NCI-H69 (cell line): Measurements from ENCODE around the gene CMSS1.
"Not testable (repeated sequence)": the region's sequence is repeated elsewhere in the genome, so short reads cannot be mapped to it uniquely, and the experiment has no call there.

Source experiments
- DNase-seq: peaks from one replicate; lab custom pipeline; 2025; lab: John Stamatoyannopoulos, UW

CMSS1 gene

DNA sequence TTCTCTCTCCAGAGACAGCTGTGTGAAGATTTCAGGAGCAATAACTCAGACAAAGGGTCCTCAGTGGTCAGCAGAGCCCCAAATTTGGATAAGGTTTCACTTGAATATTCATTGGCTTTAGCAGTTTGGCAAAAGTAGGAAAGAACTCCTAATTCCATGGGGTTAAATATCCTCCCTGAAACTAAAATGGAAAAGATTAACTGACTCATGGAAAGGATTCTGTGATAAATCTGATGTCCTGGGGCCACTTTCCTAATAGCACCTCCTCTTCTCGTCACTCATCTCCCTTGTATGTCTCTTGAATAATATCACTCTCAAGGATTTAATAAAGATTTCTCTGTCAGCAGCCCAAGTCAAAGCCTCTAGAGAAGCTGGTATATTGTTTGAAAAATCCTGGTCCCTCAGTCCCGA, 409.9 kb downstream of the CMSS1 start:
- no peak for DNase-seq

DNA sequence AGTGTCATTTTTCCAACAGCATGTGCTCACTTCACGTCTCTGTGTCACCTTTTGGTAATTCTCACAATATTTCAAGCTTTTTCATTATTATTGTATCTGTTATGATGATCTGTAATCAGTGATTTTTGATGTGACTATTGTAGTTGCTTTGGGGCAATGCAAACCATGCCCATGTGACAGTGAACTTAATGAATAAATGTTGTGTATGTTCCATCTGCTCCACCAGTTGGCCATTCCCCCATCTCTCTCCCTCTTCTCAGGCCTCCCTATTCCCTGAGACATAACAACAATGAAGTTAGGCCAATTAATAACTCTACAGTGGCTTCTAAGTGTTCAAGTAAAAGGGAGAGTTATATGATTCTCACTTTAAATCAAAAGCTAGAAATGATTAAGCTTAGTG, 410.6 kb downstream of the CMSS1 start:
- DNase-seq: no peak

DNA sequence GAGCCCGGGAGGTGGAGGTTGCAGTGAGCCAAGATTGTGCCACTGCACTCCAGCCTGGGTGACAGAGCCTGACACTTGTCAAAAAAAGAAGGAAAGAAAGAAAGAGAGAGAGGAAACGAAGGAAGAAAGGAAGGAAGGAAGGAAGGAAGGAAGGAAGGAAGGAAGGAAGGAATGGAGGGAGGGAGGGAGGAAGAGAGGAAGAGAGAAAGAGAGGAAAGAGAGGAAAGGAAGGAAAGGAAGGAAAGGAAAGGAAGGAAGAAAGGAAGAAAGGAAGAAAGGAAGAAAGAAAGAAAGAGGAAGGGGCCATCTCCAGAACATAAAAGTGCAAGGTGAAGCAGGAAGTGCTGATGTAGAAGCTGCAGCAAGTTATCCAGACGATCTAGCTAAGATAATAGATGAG, 411.5 kb downstream of the CMSS1 start:
- not testable (repeated sequence) for DNase-seq

DNA sequence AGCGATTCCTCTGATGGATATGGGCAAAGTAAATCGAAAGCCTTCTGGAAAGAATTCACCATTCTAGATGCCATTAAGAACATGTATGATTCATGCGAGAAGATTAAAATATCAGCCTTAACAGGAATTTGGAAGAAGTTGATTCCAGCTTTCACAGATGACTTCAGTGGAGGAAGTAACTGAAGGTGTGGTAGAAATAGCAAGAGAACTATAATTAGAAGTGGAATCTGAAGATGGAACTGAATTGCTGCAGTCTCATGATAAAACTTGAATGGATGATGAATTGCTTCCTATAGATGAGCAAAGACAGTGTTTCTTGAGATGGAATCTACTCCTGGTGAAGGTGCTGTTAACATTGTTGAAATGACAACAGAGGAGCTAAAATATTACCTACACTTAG, 413.0 kb downstream of the CMSS1 start:
- no peak for DNase-seq
